Sigmoid colon (tissue), 4 donors: ENCODE measurements around the gene TRABD2B.

Experiments used
- POLR2AphosphoS5 ChIP-seq, 4 donors: sonication (generic); formaldehyde crosslinking; IDR thresholded peaks; one replicate each; pipeline ENCODE4 v1.6.1; 2017; ENCODE audit warnings: antibody characterized with exemption in 4 of 4
- TF ChIP-seq, protein P1 (sequence below), 4 experiments: fragments of 450-650 bp in 3 of 4; fragments of 200-600 bp in 1 of 4; IDR thresholded peaks; one replicate each; pipeline ENCODE4 v1.5.1; 2016 to 2019; ENCODE audit warnings: antibody characterized with exemption in 4 of 4, mild to moderate bottlenecking in 3 of 4, moderate library complexity in 2 of 4

DNA sequence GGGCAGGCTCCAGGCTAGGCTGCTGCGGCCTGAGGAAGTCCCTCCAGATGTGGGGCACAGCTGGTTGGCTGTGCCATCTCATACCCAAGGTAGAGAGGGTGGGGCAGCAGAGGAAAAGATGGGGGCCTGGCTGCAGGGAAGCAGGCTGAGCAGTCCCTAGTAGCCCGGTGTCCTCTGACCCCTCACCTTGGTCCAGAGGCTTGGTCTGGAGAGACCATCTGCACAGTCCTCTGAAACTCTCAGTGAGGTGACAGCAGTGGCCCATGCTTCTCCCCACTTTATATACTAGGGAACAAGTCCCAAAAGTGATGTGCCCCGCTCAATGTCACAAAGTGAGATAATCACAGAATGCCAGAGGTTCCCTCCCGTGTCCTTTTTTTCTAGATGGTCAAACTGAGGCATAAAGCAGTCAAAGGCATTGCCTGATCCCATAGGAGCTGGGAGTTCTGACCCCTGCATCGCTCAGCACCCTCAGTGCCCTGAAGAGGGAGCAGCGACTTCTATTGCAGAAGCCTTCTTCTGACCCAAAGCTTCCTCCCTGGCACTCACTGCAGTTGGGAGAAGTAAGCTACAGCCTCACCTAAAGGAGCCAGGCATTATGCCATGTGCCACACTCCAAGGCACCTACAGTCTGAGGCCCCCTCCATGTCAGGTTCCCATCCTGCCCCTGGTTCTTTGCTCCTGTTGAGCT, 45.5 kb downstream of the TRABD2B start:
- TF ChIP-seq, protein P1, sequence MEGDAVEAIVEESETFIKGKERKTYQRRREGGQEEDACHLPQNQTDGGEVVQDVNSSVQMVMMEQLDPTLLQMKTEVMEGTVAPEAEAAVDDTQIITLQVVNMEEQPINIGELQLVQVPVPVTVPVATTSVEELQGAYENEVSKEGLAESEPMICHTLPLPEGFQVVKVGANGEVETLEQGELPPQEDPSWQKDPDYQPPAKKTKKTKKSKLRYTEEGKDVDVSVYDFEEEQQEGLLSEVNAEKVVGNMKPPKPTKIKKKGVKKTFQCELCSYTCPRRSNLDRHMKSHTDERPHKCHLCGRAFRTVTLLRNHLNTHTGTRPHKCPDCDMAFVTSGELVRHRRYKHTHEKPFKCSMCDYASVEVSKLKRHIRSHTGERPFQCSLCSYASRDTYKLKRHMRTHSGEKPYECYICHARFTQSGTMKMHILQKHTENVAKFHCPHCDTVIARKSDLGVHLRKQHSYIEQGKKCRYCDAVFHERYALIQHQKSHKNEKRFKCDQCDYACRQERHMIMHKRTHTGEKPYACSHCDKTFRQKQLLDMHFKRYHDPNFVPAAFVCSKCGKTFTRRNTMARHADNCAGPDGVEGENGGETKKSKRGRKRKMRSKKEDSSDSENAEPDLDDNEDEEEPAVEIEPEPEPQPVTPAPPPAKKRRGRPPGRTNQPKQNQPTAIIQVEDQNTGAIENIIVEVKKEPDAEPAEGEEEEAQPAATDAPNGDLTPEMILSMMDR (IDR thresholded peaks at IDR 0.05): no peak
- no peak for TF ChIP-seq POLR2AphosphoS5 (IDR thresholded peaks at IDR 0.05)
